22Rv1 (cell line): ENCODE results near the gene SUPT20HL2.

Source experiments
- H3K27ac ChIP-seq: fragments of 450-650 bp; 2 replicates; pipeline ENCODE4 v1.5.1; 2017
- CTCF ChIP-seq: fragments of 450-650 bp; IDR thresholded peaks from 2 replicates; pipeline ENCODE4 v1.5.1; 2017; ENCODE audit warnings: mild to moderate bottlenecking
- ZFX ChIP-seq: fragments of 450-650 bp; IDR thresholded peaks from 2 replicates; pipeline ENCODE4 v1.6.1; 2017; ENCODE audit warnings: antibody characterized with exemption, borderline replicate concordance

The SUPT20HL2 gene

GRCh38 chrX:24264383-24264782, 49.5 kb downstream of the SUPT20HL2 start:
- TF ChIP-seq CTCF (no peak), ZFX (no peak)
- H3K27ac ChIP-seq, result no peak overlapping the region

GRCh38 chrX:24262309-24262708, 51.6 kb downstream of the SUPT20HL2 start:
- no peak overlapping the region for H3K27ac ChIP-seq
- TF ChIP-seq ZFX (no peak), CTCF (no peak)
